Hepatocyte (in vitro differentiated cells): ENCODE measurements around the gene KRTAP4-3. TPM values are rescaled to one million over a fixed set of nuclear protein-coding genes. Genes with fewer than 3 reads are reported as not detected.
"Not testable (repeated sequence)": the region's sequence is repeated elsewhere in the genome, so short reads cannot be mapped to it uniquely, and the experiment has no call there.

Source experiments
- DNase-seq: peaks from one replicate; pipeline ENCODE4 v3.0.0-alpha.2; 2016; ENCODE audit warnings: low spot score
- H2AFZ ChIP-seq: fragments of 200-600 bp; sonication (generic); 2 replicates; pipeline ENCODE4 v1.6.0; 2016; ENCODE audit warnings: antibody characterized with exemption, mild to moderate bottlenecking
- H3K27ac ChIP-seq: fragments of 200-600 bp; sonication (generic); 2 replicates; pipeline ENCODE4 v1.5.1; 2016; ENCODE audit warnings: mild to moderate bottlenecking
- H3K27me3 ChIP-seq: fragments of 200-600 bp; sonication (generic); 2 replicates; pipeline ENCODE4 v1.6.1; 2016
- H3K36me3 ChIP-seq: fragments of 200-600 bp; sonication (generic); replicated peaks from 2 replicates; pipeline ENCODE4 v1.5.1; 2016; ENCODE audit warnings: low read depth; ENCODE audit not compliant: insufficient read depth
- H3K4me1 ChIP-seq: fragments of 200-600 bp; sonication (generic); 2 replicates; pipeline ENCODE4 v1.5.1; 2016; ENCODE audit warnings: mild to moderate bottlenecking, moderate library complexity; ENCODE audit not compliant: insufficient read depth
- H3K4me2 ChIP-seq: fragments of 200-600 bp; sonication (generic); 2 replicates; pipeline ENCODE4 v1.6.0; 2016
- H3K4me3 ChIP-seq: fragments of 200-600 bp; sonication (generic); 2 replicates; pipeline ENCODE4 v1.5.1; 2016; ENCODE audit warnings: mild to moderate bottlenecking
- H3K79me2 ChIP-seq: fragments of 200-600 bp; sonication (generic); 2 replicates; pipeline ENCODE4 v1.6.0; 2017; ENCODE audit warnings: mild to moderate bottlenecking
- H3K9me2 ChIP-seq: fragments of 200-600 bp; sonication (generic); replicated peaks from 2 replicates; pipeline ENCODE4 v1.6.0; 2017; ENCODE audit warnings: mild to moderate bottlenecking; ENCODE audit not compliant: insufficient read depth
- H3K9me3 ChIP-seq: fragments of 200-600 bp; sonication (generic); 2 replicates; pipeline ENCODE4 v1.5.1; 2016; ENCODE audit warnings: low read depth, mild to moderate bottlenecking
- H4K20me1 ChIP-seq: fragments of 200-600 bp; sonication (generic); 2 replicates; pipeline ENCODE4 v1.6.0; 2016; ENCODE audit warnings: mild to moderate bottlenecking; ENCODE audit not compliant: insufficient read depth, poor library complexity, severe bottlenecking
- EZH2 ChIP-seq: fragments of 200-600 bp; sonication (generic); IDR thresholded peaks from 2 replicates; pipeline ENCODE4 v1.6.1; 2016; ENCODE audit warnings: antibody characterized with exemption, mild to moderate bottlenecking, borderline replicate concordance
- EZH2phosphoT487 ChIP-seq: fragments of 200-600 bp; sonication (generic); IDR thresholded peaks from one replicate; pipeline ENCODE4 v1.6.1; 2018; ENCODE audit warnings: antibody characterized with exemption, mild to moderate bottlenecking, low read depth, moderate library complexity; ENCODE audit not compliant: unreplicated experiment, severe bottlenecking
- WGBS: methylation state at CpG from one replicate; pipeline ENCODE4 v1.1.6; 2016; ENCODE audit warnings: low lambda C conversion rate; ENCODE audit errors: missing lambda C conversion rate; 5-methylcytosine and 5-hydroxymethylcytosine counted together
- polyA plus RNA-seq: library from polyadenylated mRNA; unstranded; fragments of >200 nt; fragmentation: Nextera tagmentation; extraction: Ambion mirVana; gene quantifications from 2 replicates; pipeline ENCODE4 v1.2.1, GENCODE V29; 2016
- total RNA-seq: library from RNA; depleted of rRNA; stranded (reverse); fragments of >200 nt; gene quantifications from 2 replicates; pipeline ENCODE4 v1.2.3, GENCODE V29; 2014
- TF ChIP-seq, protein P1 (sequence below): fragments of 200-600 bp; sonication (generic); IDR thresholded peaks from 2 replicates; pipeline ENCODE4 v1.5.1; 2016; ENCODE audit warnings: antibody characterized with exemption, mild to moderate bottlenecking; ENCODE audit not compliant: poor library complexity

Gene KRTAP4-3
- total and polyA plus RNA-seq, 2 experiments from 2014 or later = not detected

DNA sequence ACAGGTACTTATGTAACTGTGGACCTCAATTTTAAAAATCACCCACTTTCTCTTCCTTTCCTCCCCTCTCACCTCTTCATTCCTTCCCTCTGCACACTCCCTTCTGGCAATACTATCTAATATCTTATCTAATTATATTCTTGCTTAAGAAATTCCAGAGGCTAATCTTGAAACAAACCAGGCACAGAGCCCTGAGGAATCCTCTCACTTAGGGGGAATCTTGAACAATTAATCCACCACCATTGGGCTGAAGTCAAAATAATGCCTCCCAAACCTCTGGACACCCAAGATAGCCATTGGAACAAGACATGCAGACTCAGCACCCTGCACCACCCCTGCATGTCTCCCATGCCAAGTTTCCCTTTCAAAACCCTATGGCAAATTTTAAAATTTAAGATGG lies 26.7 kb downstream of the KRTAP4-3 start:
- Histone ChIP-seq H3K4me2 (no peak overlapping the region), H4K20me1 (no peaks in the 10 kb centered on the region), H3K4me3 (no peak overlapping the region), H3K27me3 (no peaks in the 10 kb centered on the region), H3K36me3 (no peaks in the 10 kb centered on the region), H3K9me3 (no peaks in the 10 kb centered on the region), H2AFZ (no peak overlapping the region), H3K79me2 (no peaks in the 10 kb centered on the region), H3K27ac (no peak overlapping the region), H3K4me1 (no peaks in the 10 kb centered on the region), H3K9me2 (no peaks in the 10 kb centered on the region)
- DNase-seq = no peak
- TF ChIP-seq, protein P1, sequence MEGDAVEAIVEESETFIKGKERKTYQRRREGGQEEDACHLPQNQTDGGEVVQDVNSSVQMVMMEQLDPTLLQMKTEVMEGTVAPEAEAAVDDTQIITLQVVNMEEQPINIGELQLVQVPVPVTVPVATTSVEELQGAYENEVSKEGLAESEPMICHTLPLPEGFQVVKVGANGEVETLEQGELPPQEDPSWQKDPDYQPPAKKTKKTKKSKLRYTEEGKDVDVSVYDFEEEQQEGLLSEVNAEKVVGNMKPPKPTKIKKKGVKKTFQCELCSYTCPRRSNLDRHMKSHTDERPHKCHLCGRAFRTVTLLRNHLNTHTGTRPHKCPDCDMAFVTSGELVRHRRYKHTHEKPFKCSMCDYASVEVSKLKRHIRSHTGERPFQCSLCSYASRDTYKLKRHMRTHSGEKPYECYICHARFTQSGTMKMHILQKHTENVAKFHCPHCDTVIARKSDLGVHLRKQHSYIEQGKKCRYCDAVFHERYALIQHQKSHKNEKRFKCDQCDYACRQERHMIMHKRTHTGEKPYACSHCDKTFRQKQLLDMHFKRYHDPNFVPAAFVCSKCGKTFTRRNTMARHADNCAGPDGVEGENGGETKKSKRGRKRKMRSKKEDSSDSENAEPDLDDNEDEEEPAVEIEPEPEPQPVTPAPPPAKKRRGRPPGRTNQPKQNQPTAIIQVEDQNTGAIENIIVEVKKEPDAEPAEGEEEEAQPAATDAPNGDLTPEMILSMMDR = no peak
- TF ChIP-seq EZH2 (no peak), EZH2phosphoT487 (no peak)

DNA sequence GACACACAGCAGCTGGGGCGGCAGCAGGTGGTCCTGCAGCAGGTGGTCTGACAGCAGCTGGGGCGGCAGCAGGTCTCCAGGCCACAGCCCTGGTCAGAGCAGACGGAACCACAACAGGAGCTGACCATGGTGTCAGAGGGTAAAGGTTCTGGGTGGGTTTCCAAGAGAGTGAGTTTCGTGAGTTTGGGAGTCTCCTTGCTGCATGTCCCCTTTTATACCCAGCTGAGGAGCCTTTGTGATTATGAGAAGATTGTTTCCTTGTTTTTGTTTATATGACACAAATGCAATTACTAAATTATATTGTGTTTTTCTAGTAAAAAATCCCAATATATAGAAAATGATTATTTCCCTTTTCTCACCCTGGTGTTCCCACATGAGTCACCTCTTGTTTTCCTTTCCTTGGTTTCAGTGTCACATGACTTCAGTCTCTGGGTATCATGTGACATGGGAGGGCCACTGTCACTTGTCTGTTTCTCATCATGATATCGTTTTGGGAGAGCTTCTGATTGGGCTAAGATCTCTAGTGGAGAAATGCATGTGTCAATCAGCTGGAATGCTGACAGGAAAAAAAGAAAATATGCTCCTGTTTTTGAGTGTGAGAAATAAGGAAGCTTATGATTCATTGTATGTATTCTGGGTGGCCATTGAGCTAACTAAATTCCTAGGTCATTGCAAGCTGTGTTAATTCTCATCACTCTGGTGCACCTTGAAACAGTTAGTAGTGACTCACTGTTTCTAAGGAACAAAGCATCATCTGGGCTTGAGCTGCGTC lies 27.5 kb downstream of the KRTAP4-3 start, which contains the start of gene KRTAP4-6:
TSS of gene KRTAP4-6 (minus strand) at position 185 of the 772 bp plus-strand sequence. CDS start at position 128, 57 bp downstream.
- Histone ChIP-seq H3K79me2 (no peaks in the 10 kb centered on the region), H3K4me2 (no peak within 1 kb of the TSS), H3K4me1 (no peaks in the 10 kb centered on the region), H3K9me3 (no peaks in the 10 kb centered on the region), H3K36me3 (no peaks in the 10 kb centered on the region), H3K4me3 (no peak within 1 kb of the TSS), H4K20me1 (no peaks in the 10 kb centered on the region), H3K27me3 (no peaks in the 10 kb centered on the region), H2AFZ (no peak within 1 kb of the TSS), H3K27ac (no peak within 1 kb of the TSS), H3K9me2 (no peaks in the 10 kb centered on the region)
- TF ChIP-seq EZH2phosphoT487 = no peak
- no peak for TF ChIP-seq EZH2
- TF ChIP-seq, protein P1 = no peak
- DNase-seq = no peak
- WGBS = 83% methylated on average over 6 of the region's 6 CpGs

DNA sequence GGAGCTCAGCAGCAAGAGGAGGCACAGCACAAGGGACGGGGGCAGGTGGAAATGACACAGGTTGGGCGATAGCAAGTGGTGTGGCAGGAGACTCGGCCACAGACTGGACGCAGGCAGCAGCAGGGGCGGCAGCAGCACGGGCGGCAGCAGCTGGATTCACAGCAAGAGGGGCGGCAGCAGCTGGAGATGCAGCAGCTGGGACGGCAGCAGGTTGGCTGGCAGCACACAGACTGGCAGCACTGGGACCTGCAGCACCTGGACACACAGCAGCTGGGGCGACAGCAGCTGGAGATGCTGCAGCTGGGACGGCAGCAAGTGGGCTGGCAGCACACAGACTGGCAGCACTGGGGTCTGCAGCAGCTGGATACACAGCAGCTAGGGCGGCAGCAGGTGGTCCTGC lies 28.2 kb downstream of the KRTAP4-3 start:
- H3K36me3 ChIP-seq, H3K4me3 ChIP-seq, H3K9me3 ChIP-seq, H3K4me1 ChIP-seq, DNase-seq, H3K9me2 ChIP-seq, H3K27me3 ChIP-seq, H3K79me2 ChIP-seq, H3K4me2 ChIP-seq, H3K27ac ChIP-seq, H4K20me1 ChIP-seq, H2AFZ ChIP-seq: not testable (repeated sequence)
- whole genome bisulfite sequencing = 92% methylated on average over 11 of the region's 12 CpGs

DNA sequence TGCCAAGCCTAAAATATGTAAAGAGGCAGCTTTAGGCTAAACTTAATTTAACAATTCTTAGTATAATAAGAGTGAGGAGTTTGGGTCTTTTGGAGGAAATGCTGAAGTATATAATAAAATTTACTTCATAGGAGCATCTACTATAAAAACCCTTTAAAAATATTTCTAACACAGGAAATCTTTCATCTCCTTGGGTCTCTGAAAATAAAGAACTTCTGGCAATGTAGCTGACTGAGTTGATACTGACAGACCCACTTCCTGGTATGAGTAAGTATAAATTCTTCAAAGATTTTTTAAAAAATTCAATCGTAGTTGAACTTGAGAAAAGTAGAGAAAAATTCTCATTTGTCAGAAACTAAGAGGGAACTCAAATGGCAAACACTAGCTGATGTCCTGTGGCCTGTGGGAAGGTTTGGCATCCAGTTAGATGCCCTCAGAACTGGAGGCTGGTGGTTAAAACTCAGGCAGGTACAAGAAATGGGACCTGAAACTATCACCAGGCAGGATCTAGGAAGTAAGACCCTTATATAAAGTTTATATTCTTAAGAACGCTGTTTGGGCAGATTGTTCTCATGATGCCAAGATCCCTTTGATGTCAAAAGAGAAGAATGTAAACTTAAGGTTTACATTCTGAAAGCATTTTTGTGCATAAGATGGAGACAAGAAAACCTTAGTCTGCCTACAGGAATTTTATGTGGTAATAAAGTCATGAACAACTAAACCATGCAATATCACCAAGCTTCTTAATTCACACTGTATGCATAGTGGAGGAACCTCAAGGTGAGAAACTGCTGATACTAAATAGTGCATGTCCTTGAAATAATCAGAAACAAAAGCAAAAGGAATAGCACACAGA lies 33.9 kb downstream of the KRTAP4-3 start:
- 58% methylated on average over 2 of the region's 2 CpGs for WGBS
- Histone ChIP-seq H3K4me3 (no peak overlapping the region), H2AFZ (no peak overlapping the region), H3K27me3 (no peaks in the 10 kb centered on the region), H3K27ac (no peak overlapping the region), H3K36me3 (no peaks in the 10 kb centered on the region), H3K4me2 (no peak overlapping the region), H3K9me3 (no peaks in the 10 kb centered on the region), H3K4me1 (no peaks in the 10 kb centered on the region), H4K20me1 (no peaks in the 10 kb centered on the region), H3K79me2 (no peaks in the 10 kb centered on the region), H3K9me2 (no peaks in the 10 kb centered on the region)
- TF ChIP-seq EZH2phosphoT487 = no peak
- DNase-seq = no peak
